ELR (cell line): Measurements from ENCODE around the gene OPCML.

Experiments used
- DNase-seq: peaks from one replicate; pipeline ENCODE4 v3.0.0-alpha.2; 2015; ENCODE audit warnings: low read depth

Gene OPCML

GRCh38 chr11:132933703-132934102, 598.6 kb downstream of the OPCML start:
- DNase-seq, result no peak

GRCh38 chr11:132925825-132926469, 606.4 kb downstream of the OPCML start:
- no peak for DNase-seq

- DNase-seq, result no peak
These were observed 610.7 kb downstream of the OPCML start for GRCh38 chr11:132921597-132921996.

GRCh38 chr11:132920451-132921096, 611.7 kb downstream of the OPCML start:
- DNase-seq, result no peak

GRCh38 chr11:132914600-132914999, 617.7 kb downstream of the OPCML start:
- DNase-seq, result no peak

GRCh38 chr11:132913886-132914285, 618.4 kb downstream of the OPCML start:
- DNase-seq, result no peak

GRCh38 chr11:132913295-132913694, 619.0 kb downstream of the OPCML start:
- peak; percentile 46 for DNase-seq

- DNase-seq, result peak; percentile 67
These were observed 621.1 kb downstream of the OPCML start for GRCh38 chr11:132911186-132911585.

GRCh38 chr11:132910011-132910760, 622.1 kb downstream of the OPCML start:
- DNase-seq, result no peak

- DNase-seq, result no peak
These were observed 623.2 kb downstream of the OPCML start for GRCh38 chr11:132909021-132909606.

- DNase-seq, result no peak
These were observed 623.9 kb downstream of the OPCML start for GRCh38 chr11:132908414-132908810.

- no peak for DNase-seq
These were observed 624.5 kb downstream of the OPCML start for GRCh38 chr11:132907651-132908413.

GRCh38 chr11:132904607-132905006, 627.7 kb downstream of the OPCML start:
- DNase-seq, result no peak

GRCh38 chr11:132904091-132904490, 628.2 kb downstream of the OPCML start:
- DNase-seq, result no peak

GRCh38 chr11:132901638-132902471, 630.4 kb downstream of the OPCML start:
- no peak for DNase-seq

- no peak for DNase-seq
These were observed 633.6 kb downstream of the OPCML start for GRCh38 chr11:132898676-132899075.

- DNase-seq, result no peak
These were observed 634.3 kb downstream of the OPCML start for GRCh38 chr11:132898021-132898420.

GRCh38 chr11:132895340-132895739, 637.0 kb downstream of the OPCML start:
- no peak for DNase-seq

- no peak for DNase-seq
These were observed 637.7 kb downstream of the OPCML start for GRCh38 chr11:132894606-132895005.

GRCh38 chr11:132892876-132893275, 639.4 kb downstream of the OPCML start:
- DNase-seq, result no peak

GRCh38 chr11:132888226-132888625, 644.1 kb downstream of the OPCML start:
- peak; percentile 84 for DNase-seq
